IMR-90 (cell line): ENCODE measurements around the gene RPAP2. TPM values are rescaled to one million over a fixed set of nuclear protein-coding genes. Genes with fewer than 3 reads are reported as not detected.

Experiments used
- ATAC-seq: fragments of 200-7000 bp; cut with Tn5 transposase; 2 replicates; pipeline ENCODE4 v1.9.1; 2020; ENCODE audit warnings: low read depth, mild to moderate bottlenecking, moderate library complexity
- BruUV-seq: library from RNA; stranded (reverse); fragments of 400-500 nt; replicated peaks from 2 replicates; lab custom pipeline; 2021; lab: Mats Ljungman, UMichigan
- CTCF ChIA-PET: fragments of 300-600 bp; formaldehyde crosslinking; extraction: SDS; loops from one replicate; lab custom pipeline; 2021; ENCODE audit warnings: antibody characterized with exemption; lab: Yijun Ruan, JAX
- POLR2A ChIA-PET: fragments of 300-600 bp; sonication (Branson Sonifier 250); formaldehyde crosslinking; loops from one replicate; lab custom pipeline; 2022; ENCODE audit warnings: antibody characterized with exemption; ENCODE audit not compliant: unreplicated experiment; lab: Charles Lee
- DNase-seq: peaks from one replicate; pipeline ENCODE4 v3.0.0; 2013
- H2AFZ ChIP-seq: replicated peaks from 2 replicates; pipeline ENCODE3; 2013; ENCODE audit warnings: low read length, mild to moderate bottlenecking; ENCODE audit not compliant: poor library complexity
- H2AK5ac ChIP-seq: 2 replicates; pipeline ENCODE4 v1.6.1; 2013; ENCODE audit warnings: low read depth, low read length, inconsistent platforms
- H2AK9ac ChIP-seq: replicated peaks from 2 replicates; pipeline ENCODE3; 2013; ENCODE audit warnings: mild to moderate bottlenecking, low read depth, low read length, moderate library complexity; ENCODE audit not compliant: poor library complexity
- H2BK120ac ChIP-seq: 2 replicates; pipeline ENCODE4 v1.6.1; 2013; ENCODE audit warnings: low read depth, low read length, inconsistent platforms
- H2BK15ac ChIP-seq: 3 replicates; pipeline ENCODE4 v1.6.1; 2013; ENCODE audit warnings: low read depth, low read length, inconsistent platforms
- H2BK20ac ChIP-seq: 2 replicates; pipeline ENCODE4 v1.6.1; 2013; ENCODE audit warnings: low read depth, mild to moderate bottlenecking, inconsistent platforms, low read length, moderate library complexity
- H2BK5ac ChIP-seq: 2 replicates; pipeline ENCODE4 v1.6.1; 2013; ENCODE audit warnings: mild to moderate bottlenecking, low read depth, low read length, inconsistent platforms; ENCODE audit not compliant: poor library complexity, severe bottlenecking
- H3K14ac ChIP-seq: replicated peaks from 2 replicates; pipeline ENCODE4 v1.6.1; 2013; ENCODE audit warnings: low read depth, low read length, inconsistent platforms
- H3K18ac ChIP-seq: 2 replicates; pipeline ENCODE4 v1.6.1; 2013; ENCODE audit warnings: low read depth, low read length, control low read depth
- H3K23ac ChIP-seq: 2 replicates; pipeline ENCODE4 v1.6.1; 2013; ENCODE audit warnings: low read depth, low read length, inconsistent platforms
- H3K27ac ChIP-seq: 2 replicates; pipeline ENCODE4 v1.5.1; 2013; ENCODE audit warnings: mild to moderate bottlenecking, control low read depth, low read length; ENCODE audit not compliant: insufficient read depth
- H3K27me3 ChIP-seq: 2 replicates; pipeline ENCODE4 v1.6.1; 2013; ENCODE audit warnings: low read length; ENCODE audit not compliant: control insufficient read depth, insufficient read depth
- H3K36me3 ChIP-seq: 2 replicates; pipeline ENCODE4 v1.6.1; 2013; ENCODE audit warnings: low read length, mixed read lengths; ENCODE audit not compliant: control insufficient read depth, insufficient read depth
- H3K4ac ChIP-seq: 2 replicates; pipeline ENCODE4 v1.6.1; 2013; ENCODE audit warnings: low read depth, low read length, inconsistent platforms
- H3K4me1 ChIP-seq: 2 replicates; pipeline ENCODE4 v1.6.1; 2013; ENCODE audit warnings: low read length, mixed read lengths; ENCODE audit not compliant: control insufficient read depth, insufficient read depth
- H3K4me2 ChIP-seq: 2 replicates; pipeline ENCODE4 v1.6.1; 2013; ENCODE audit warnings: low read depth, mild to moderate bottlenecking, control low read depth, low read length, moderate library complexity
- H3K4me3 ChIP-seq: 2 replicates; pipeline ENCODE4 v1.5.1; 2013; ENCODE audit warnings: low read depth, mild to moderate bottlenecking, control low read depth, low read length, moderate library complexity; ENCODE audit not compliant: insufficient read depth
- H3K56ac ChIP-seq: 2 replicates; pipeline ENCODE4 v1.6.1; 2013; ENCODE audit warnings: low read length, inconsistent platforms; ENCODE audit not compliant: insufficient read depth; ENCODE audit errors: extremely low read depth
- H3K79me1 ChIP-seq, 2 experiments: 2 replicates each; pipeline ENCODE4 v1.6.1; 2013; ENCODE audit warnings: low read length in 2 of 2, inconsistent platforms in 1 of 2, low read depth in 1 of 2
- H3K9ac ChIP-seq: 2 replicates; pipeline ENCODE4 v1.6.1; 2013; ENCODE audit warnings: low read depth, low read length, control low read depth
- H3K9me1 ChIP-seq: 2 replicates; pipeline ENCODE4 v1.6.1; 2013; ENCODE audit warnings: low read length, inconsistent platforms; ENCODE audit not compliant: insufficient read depth
- H3K9me3 ChIP-seq: 2 replicates; pipeline ENCODE4 v1.6.1; 2013; ENCODE audit warnings: low read length; ENCODE audit not compliant: control insufficient read depth, insufficient read depth
- H4K20me1 ChIP-seq: 2 replicates; pipeline ENCODE4 v1.6.1; 2013; ENCODE audit warnings: low read length, inconsistent platforms; ENCODE audit not compliant: insufficient read depth
- H4K5ac ChIP-seq: 2 replicates; pipeline ENCODE4 v1.6.1; 2013; ENCODE audit warnings: mild to moderate bottlenecking, low read depth, low read length, control low read depth
- H4K8ac ChIP-seq, 2 experiments: 2 replicates each; pipeline ENCODE4 v1.6.1; 2013; ENCODE audit warnings: low read depth in 2 of 2, low read length in 2 of 2, control low read depth in 1 of 2, inconsistent platforms in 1 of 2
- H4K91ac ChIP-seq: 2 replicates; pipeline ENCODE4 v1.6.1; 2013; ENCODE audit warnings: low read depth, low read length, inconsistent platforms; ENCODE audit not compliant: insufficient read depth
- BHLHE40 ChIP-seq: fragments of 150-350 bp; IDR thresholded peaks from 2 replicates; pipeline ENCODE4 v1.6.1; 2016; ENCODE audit warnings: mild to moderate bottlenecking, low read depth, low read length
- CEBPB ChIP-seq: IDR thresholded peaks from 2 replicates; pipeline ENCODE4 v1.6.1; 2012; ENCODE audit warnings: low read depth, low read length, improper control_type of control experiment
- CHD1 ChIP-seq: IDR thresholded peaks from 2 replicates; pipeline ENCODE4 v1.6.1; 2012; ENCODE audit warnings: low read depth, low read length, improper control_type of control experiment
- ELK1 ChIP-seq: fragments of 150-350 bp; IDR thresholded peaks from 2 replicates; pipeline ENCODE4 v1.6.1; 2016; ENCODE audit warnings: low read depth, mild to moderate bottlenecking, low read length, moderate library complexity, borderline replicate concordance
- FOS ChIP-seq: fragments of 150-350 bp; IDR thresholded peaks from 2 replicates; pipeline ENCODE4 v1.6.1; 2016; ENCODE audit warnings: low read depth, low read length
- MAFK ChIP-seq: IDR thresholded peaks from 2 replicates; pipeline ENCODE4 v1.6.1; 2012; ENCODE audit warnings: low read depth, low read length, improper control_type of control experiment
- MAZ ChIP-seq: IDR thresholded peaks from 2 replicates; pipeline ENCODE4 v1.6.1; 2012; ENCODE audit warnings: low read depth, mild to moderate bottlenecking, low read length, improper control_type of control experiment, moderate library complexity, borderline replicate concordance
- MXI1 ChIP-seq: IDR thresholded peaks from 2 replicates; pipeline ENCODE4 v1.6.1; 2012; ENCODE audit warnings: low read depth, mild to moderate bottlenecking, low read length, moderate library complexity, borderline replicate concordance
- NFE2L2 ChIP-seq: fragments of 150-350 bp; IDR thresholded peaks from 2 replicates; pipeline ENCODE4 v1.6.1; 2016; ENCODE audit warnings: low read depth, mild to moderate bottlenecking, low read length
- POLR2A ChIP-seq: IDR thresholded peaks from 2 replicates; pipeline ENCODE4 v1.6.1; 2012; ENCODE audit warnings: mild to moderate bottlenecking, low read depth, low read length
- RAD21 ChIP-seq: IDR thresholded peaks from 2 replicates; pipeline ENCODE4 v1.6.1; 2012; ENCODE audit warnings: low read length, improper control_type of control experiment
- RCOR1 ChIP-seq: IDR thresholded peaks from 2 replicates; pipeline ENCODE4 v1.6.1; 2012; ENCODE audit warnings: mild to moderate bottlenecking, low read length, improper control_type of control experiment; ENCODE audit not compliant: insufficient replicate concordance
- RFX5 ChIP-seq: IDR thresholded peaks from 2 replicates; pipeline ENCODE4 v1.8.0; 2012; ENCODE audit warnings: low read depth, mild to moderate bottlenecking, low read length, moderate library complexity
- SMC3 ChIP-seq: fragments of 150-350 bp; IDR thresholded peaks from 2 replicates; pipeline ENCODE4 v1.6.1; 2016; ENCODE audit warnings: low read depth, mild to moderate bottlenecking, antibody characterized with exemption, low read length, moderate library complexity
- WGBS, 2 experiments: methylation state at CpG; one replicate each; pipeline versions ENCODE4 v1.1.5 to v1.1.7; 2013; ENCODE audit warnings: missing lambda C conversion rate in 2 of 2; ENCODE audit not compliant: insufficient read length in 1 of 2; ENCODE audit errors: extremely low coverage in 2 of 2; 5-methylcytosine and 5-hydroxymethylcytosine counted together
- dilution Hi-C: fragments of 300-500 bp; cut with HindIII; formaldehyde crosslinking; loops from one replicate; pipeline ENCODE4 v1.14.3; 2018; ENCODE audit warnings: low sequenced_read_pairs; ENCODE audit not compliant: unreplicated experiment
- in situ Hi-C: fragments of 300-500 bp; cut with MboI; formaldehyde crosslinking; loops from 3 replicates; pipeline ENCODE4 v1.14.3; 2019; ENCODE audit warnings: low sequenced_read_pairs, inconsistent platforms, mixed read lengths
- intact Hi-C: fragments of 100-400 bp; cut with micrococcal nuclease; formaldehyde crosslinking; loops from 2 replicates; pipeline ENCODE4 v1.10.0; 2022
- polyA plus RNA-seq, 3 experiments: library from polyadenylated mRNA; depleted of rRNA; stranded (reverse); fragments of >200 nt; gene quantifications; 2 replicates each; pipeline ENCODE4 v1.2.3, GENCODE V29; 2012; ENCODE audit warnings: low replicate concordance in 1 of 3
- total RNA-seq: library from RNA; depleted of rRNA; stranded (reverse); fragments of >200 nt; gene quantifications from 2 replicates; pipeline ENCODE4 v1.2.3, GENCODE V29; 2012
- TF ChIP-seq, protein P1 (sequence below): conservative IDR thresholded peaks from 2 replicates; pipeline ENCODE4 v1.5.1; 2012; ENCODE audit warnings: mild to moderate bottlenecking, low read depth, low read length, improper control_type of control experiment
- TF ChIP-seq, protein P2 (sequence below): fragments of 150-350 bp; IDR thresholded peaks from 2 replicates; pipeline ENCODE4 v1.6.1; 2017; ENCODE audit warnings: mild to moderate bottlenecking, antibody characterized with exemption, low read length, low read depth

RPAP2 gene
- total and polyA plus RNA-seq, 2 of the 4 experiments (the other 2 are of a cell fraction) = 7.1 to 13.6 TPM

GRCh38 chr1:92441316-92441696 lies 142.4 kb downstream of the RPAP2 start:
- dilution Hi-C loops = no loop called here
- Histone ChIP-seq H4K5ac (no peak overlapping the region), H3K9me1 (peaks cover 12% of the 10 kb centered on the region), H3K9me3 (no peaks in the 10 kb centered on the region), H3K4me1 (peaks cover 7% of the 10 kb centered on the region; the same call in 1 of the 2 replicates), H4K20me1 (no peaks in the 10 kb centered on the region), H2BK15ac (no peak overlapping the region), H4K8ac (no peak overlapping the region), H2AFZ (no peak overlapping the region), H3K4me2 (no peak overlapping the region), H2BK120ac (no peak overlapping the region), H3K56ac (no peak overlapping the region), H3K9ac (no peak overlapping the region), H4K91ac (no peak overlapping the region), H2BK20ac (no peak overlapping the region), H3K14ac (no peak overlapping the region), H3K23ac (no peak overlapping the region), H3K18ac (no peak overlapping the region), H3K4ac (no peak overlapping the region), H3K27me3 (no peaks in the 10 kb centered on the region), H3K27ac (no peak overlapping the region), H3K4me3 (no peak overlapping the region), H3K36me3 (no peaks in the 10 kb centered on the region), H3K79me1 (no peaks in the 10 kb centered on the region), H2AK5ac (no peak overlapping the region), H2BK5ac (no peak overlapping the region), H2AK9ac (no peak overlapping the region)
- in situ Hi-C loops = no loop called here
- no TSS peak for BruUV-seq
- CTCF ChIA-PET = no interaction called here
- 85% methylated on average over 6 of the region's 9 CpGs; no CpG with 5 or more reads in 1 of the 2 experiments for WGBS, 2 experiments
- TF ChIP-seq BHLHE40 = no peak
- no peak for TF ChIP-seq MAZ
- no peak for TF ChIP-seq NFE2L2
- TF ChIP-seq MXI1 = no peak
- no peak for TF ChIP-seq MAFK
- no peak for TF ChIP-seq SMC3
- TF ChIP-seq RAD21 = no peak
- TF ChIP-seq POLR2A = no peak
- no peak for TF ChIP-seq RFX5
- TF ChIP-seq FOS = no peak
- no peak for TF ChIP-seq ELK1
- TF ChIP-seq, protein P1, sequence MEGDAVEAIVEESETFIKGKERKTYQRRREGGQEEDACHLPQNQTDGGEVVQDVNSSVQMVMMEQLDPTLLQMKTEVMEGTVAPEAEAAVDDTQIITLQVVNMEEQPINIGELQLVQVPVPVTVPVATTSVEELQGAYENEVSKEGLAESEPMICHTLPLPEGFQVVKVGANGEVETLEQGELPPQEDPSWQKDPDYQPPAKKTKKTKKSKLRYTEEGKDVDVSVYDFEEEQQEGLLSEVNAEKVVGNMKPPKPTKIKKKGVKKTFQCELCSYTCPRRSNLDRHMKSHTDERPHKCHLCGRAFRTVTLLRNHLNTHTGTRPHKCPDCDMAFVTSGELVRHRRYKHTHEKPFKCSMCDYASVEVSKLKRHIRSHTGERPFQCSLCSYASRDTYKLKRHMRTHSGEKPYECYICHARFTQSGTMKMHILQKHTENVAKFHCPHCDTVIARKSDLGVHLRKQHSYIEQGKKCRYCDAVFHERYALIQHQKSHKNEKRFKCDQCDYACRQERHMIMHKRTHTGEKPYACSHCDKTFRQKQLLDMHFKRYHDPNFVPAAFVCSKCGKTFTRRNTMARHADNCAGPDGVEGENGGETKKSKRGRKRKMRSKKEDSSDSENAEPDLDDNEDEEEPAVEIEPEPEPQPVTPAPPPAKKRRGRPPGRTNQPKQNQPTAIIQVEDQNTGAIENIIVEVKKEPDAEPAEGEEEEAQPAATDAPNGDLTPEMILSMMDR = no peak
- no peak for TF ChIP-seq CEBPB
- TF ChIP-seq CHD1 = no peak
- no peak for TF ChIP-seq RCOR1
- TF ChIP-seq, protein P2, sequence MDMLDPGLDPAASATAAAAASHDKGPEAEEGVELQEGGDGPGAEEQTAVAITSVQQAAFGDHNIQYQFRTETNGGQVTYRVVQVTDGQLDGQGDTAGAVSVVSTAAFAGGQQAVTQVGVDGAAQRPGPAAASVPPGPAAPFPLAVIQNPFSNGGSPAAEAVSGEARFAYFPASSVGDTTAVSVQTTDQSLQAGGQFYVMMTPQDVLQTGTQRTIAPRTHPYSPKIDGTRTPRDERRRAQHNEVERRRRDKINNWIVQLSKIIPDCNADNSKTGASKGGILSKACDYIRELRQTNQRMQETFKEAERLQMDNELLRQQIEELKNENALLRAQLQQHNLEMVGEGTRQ = no peak
- ATAC-seq (no peak), DNase-seq (no peak)
- intact Hi-C loops = no loop called here
- POLR2A ChIA-PET = no interaction called here
